Measurements from ENCODE around the gene IVNS1ABP. TPM values are rescaled to one million over a fixed set of nuclear protein-coding genes. Genes with fewer than 3 reads are reported as not detected.

IVNS1ABP gene
- total and polyA plus RNA-seq, 10 of the 15 experiments (the other 5 are each of a cell fraction or from before 2014, with no cell fraction given), result 19.2 to 154 (median 43.9) TPM

- TF ChIP-seq HDAC6 (IDR thresholded peaks at IDR 0.05; ENCODE audit: unreplicated experiment) (no peak), ZBTB11 (CRISPR knock-in tag; IDR thresholded peaks at IDR 0.05) (no peak), MTA3 (IDR thresholded peaks at IDR 0.05; ENCODE audit: borderline replicate concordance, low read length) (no peak), CHD2 (IDR thresholded peaks at IDR 0.05; ENCODE audit: borderline replicate concordance, low read depth, low read length) (peak; percentile 84), SMAD1 (IDR thresholded peaks at IDR 0.05; ENCODE audit: low read depth, partially characterized antibody) (peak; percentile 64), ESRRA (IDR thresholded peaks at IDR 0.05; ENCODE audit: low read length) (no peak), NFXL1 (IDR thresholded peaks at IDR 0.05; ENCODE audit: borderline replicate concordance) (no peak), CHD1 (IDR thresholded peaks at IDR 0.05; ENCODE audit: low read depth, low read length) (no peak), ZBED1 (IDR thresholded peaks at IDR 0.05; ENCODE audit: borderline replicate concordance) (no peak; the same call in 1 of the 2 replicates), TCF12 (IDR thresholded peaks at IDR 0.05; ENCODE audit: low read depth, low read length) (peak; percentile 65; the same call in 1 of the 2 replicates), CEBPZ (IDR thresholded peaks at IDR 0.05; ENCODE audit: low read depth, low read length) (no peak)
Measured at GRCh38 chr1:185317034-185317885, at the start of gene IVNS1ABP (continued).

All from GM12878 (cell line).